ENCODE results near the gene TMBIM1. TPM values are rescaled to one million over a fixed set of nuclear protein-coding genes. Genes with fewer than 3 reads are reported as not detected.
"Not testable (repeated sequence)": the region's sequence is repeated elsewhere in the genome, so short reads cannot be mapped to it uniquely, and the experiment has no call there.

The TMBIM1 gene
- total RNA-seq, 1 donor from 2014 or later: 516 TPM

DNA sequence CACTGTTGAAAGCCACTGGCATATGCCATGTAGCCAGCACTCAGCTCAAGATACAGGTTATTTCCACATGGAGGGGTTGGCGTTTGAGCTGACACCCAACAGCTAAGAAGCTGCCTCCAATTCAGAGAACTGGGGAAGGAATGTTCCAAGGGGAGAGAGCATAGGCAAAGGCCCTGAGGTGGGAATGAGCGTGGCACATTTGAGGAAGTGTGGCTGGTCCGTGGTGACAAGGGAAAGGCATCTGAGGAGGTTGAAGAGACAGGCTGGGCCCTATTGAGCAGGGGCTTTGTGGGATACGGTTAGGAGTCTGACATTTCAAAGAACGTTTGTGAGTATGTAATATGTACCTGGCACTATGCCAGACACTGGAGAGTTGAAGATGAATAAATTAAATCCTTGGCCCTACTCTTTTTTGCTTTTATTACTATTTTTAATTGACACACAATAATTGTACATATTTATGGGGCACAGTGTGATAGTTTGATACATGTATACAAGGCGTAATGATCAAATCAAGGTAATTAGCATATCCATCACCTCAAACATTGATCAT lies 27.6 kb upstream of the TMBIM1 start:
- DNase-seq (ENCODE audit: low spot score): no peak

DNA sequence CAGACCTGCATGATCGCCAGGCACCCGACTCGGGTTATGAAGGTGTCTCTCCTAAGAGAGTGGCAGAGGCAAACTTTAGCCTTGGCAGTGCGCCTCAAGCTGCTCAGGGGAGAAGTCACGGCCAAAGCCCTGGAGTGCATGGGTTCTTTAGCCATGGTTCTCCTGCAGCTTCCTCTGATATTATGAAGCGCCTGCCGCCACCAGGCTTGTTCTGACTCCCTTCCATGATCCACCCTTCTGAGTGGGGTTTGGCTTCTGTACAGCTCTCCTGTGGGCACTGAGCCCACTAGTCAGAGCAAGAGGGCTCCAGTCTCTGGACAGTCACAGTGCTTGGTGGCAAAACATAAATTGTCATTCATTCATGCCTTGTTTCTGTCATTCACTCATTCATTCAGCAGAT lies 25.9 kb upstream of the TMBIM1 start:
- no peak for DNase-seq (ENCODE audit: low spot score)

DNA sequence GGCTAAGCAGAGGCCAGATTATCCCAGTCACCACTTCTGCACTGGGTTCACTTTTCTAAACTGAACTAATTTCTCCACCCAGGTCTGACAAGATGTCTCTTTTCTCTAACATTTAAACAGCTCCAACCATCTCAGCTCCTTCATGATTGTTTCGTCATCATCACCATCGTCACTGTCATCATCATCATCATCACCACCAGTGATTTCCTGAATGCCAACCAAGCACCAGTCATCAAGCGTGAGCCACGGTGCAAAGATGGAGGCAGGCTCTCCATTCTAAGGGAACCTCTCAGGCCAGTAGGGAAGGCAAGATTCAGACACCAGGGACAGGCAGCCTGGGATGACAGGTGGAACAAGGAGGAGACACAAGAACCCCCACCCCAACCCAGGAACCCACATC lies 25.5 kb upstream of the TMBIM1 start:
- DNase-seq (ENCODE audit: low spot score): no peak

DNA sequence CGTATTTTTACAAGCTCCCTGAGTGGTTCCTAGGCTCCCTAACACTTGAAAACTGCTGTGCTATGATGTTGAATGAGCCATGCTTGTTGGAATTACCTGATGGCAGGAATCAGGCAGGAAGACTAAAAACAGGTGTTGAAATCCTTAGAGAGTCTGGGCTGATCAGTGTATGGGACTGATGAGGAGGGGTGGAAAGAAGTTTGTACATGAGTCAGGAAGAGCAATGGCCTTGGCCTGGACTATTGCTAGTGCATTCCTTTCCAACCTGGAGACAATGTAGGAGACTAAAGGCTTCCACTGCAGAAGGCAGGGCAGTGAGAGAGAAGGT lies 25.0 kb upstream of the TMBIM1 start:
- DNase-seq (ENCODE audit: low spot score): no peak

DNA sequence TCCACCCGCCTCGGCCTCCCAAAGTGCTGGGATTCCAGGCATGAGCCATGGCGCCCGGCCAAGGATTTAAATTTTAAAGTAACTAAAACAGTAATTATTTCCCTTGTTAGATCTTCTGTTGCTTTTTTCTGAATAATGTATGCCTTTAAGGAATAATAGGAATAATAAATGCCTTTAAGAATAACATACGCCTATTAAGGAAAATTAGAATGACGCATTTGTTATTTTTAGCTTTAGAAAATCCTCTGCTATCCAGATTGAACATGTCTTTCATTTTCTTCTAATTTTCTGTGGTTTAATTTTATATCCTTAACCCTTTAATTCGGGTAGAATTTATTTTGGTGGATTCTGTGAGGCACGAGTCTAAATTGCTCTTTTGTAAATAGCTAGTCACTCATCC lies 23.1 kb upstream of the TMBIM1 start:
- DNase-seq (ENCODE audit: low spot score): no peak

DNA sequence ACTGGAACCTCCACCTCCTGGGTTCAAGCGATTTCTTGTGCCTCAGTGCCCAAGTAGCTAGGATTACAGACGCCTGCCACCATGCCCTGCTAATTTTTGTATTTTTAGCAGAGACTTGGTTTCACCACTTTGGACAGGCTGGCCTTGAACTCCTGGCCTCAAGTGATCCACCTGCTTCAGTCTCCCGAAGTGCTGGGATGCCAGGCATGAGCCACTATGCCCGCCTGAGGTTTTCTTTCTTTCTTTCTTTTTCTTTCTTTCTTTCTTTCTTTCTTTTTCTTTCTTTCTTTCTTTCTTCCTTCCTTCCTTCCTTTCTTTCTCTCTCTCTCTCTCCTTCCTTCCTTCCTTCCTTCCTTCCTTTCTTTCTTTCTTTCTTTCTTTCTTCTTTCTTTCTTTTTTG lies 22.5 kb upstream of the TMBIM1 start:
- DNase-seq (ENCODE audit: low spot score): not testable (repeated sequence)

DNA sequence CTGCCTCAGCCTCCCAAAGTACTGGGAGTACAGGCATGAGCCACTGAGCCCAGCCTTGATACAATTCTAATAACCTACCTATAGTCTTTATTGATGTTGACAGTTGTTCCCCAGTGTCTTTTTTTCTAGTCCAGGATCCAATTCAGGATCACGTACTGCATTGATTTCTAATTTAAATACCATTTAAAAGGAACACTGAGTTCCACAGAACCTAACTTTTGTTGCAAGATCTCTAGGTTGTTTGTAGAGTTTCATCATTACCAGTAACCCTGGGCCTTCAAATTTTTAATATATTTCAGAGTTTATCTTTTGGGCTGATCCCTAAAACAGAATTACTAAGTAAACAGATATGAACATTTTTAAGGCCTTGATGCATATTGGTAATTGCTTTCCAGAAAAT lies 21.1 kb upstream of the TMBIM1 start:
- DNase-seq (ENCODE audit: low spot score): no peak

DNA sequence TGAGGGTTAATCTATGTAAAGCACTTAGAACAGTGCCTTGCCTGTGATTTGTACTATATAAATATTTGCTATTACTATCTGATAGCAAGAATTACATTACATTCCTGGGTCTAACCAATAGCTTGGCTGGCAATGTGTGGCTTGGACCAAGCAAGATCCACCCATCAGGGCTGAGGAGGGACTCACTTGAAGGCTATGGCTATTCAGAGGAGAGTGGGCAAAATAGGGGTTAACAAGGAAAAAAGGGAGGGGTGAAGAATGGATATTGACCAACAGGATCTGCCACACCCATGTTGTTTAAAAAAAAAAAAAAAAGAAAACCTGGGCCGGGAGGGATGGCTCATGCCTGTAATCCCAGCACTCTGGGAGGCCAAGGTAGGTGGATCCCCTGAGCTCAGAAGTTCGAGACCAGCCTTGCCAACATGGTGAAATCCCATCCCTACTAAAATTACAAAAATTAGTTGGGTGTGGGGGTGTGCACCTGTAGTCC lies 20.0 kb upstream of the TMBIM1 start:
- no peak for DNase-seq (ENCODE audit: low spot score)

DNA sequence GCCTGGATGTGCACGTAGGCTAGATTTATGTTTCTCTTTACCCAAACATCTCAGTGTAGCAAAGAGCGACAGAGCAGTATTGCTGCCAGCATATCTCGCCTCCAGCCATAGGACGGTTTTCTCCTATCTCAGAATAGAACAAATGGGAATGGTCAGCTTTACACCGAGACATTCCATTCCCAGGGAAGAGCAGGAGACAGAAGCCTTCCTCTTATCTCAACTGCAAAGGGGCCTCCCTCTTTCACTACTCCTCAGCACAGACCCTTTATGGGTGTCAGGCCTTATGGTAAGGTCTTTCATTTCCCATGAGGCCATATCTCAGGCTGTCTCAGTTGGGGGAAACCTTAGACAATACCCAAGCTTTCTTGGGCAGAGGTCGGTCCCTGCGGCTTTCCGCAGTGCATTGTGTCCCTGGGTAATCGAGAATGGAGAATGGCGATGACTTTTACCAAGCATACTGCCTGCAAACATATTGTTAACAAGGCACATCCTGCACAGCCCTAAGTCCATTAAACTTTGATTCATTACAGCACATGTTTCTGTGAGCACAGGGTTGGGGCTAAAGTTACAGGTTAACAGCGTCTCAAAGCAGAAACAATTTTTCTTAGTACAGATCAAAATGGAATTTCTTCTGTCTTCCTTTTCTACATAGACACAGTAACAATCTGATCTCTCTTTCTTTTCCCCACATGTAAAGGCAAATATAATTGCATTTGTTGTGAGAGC lies 19.4 kb upstream of the TMBIM1 start:
- not testable (repeated sequence) for DNase-seq (ENCODE audit: low spot score)

DNA sequence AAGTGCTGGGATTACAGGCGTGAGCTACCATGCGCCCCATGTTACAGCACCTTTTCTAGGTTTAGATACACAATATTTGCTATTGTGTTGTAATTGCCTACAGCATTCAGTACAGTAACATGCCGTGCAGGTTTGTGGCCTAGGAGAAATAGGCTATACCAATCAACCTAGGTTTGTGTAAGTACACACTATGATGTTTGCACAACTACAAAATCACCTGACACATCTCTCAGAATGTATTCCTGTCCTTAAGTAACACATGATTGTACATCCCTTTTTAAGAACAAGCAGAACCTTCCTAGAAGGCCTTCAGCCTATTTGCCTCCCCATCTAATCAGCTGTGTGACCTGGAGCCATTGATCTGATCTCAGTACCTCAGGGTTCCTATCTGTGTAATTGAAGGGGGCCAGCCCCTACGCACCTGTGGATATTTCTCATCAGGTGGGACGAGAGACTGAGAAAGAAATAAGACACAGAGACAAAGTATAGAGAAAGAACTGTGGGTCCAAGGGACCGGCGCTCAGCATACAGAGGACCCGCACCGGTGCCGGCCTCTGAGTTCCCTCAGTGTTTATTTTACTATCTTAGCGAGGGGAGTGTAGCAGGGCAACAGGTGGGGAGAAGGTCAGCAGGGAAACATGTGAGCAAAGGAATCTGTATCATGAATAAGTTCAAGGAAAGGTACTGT lies 18.7 kb upstream of the TMBIM1 start:
- DNase-seq (ENCODE audit: low spot score): no peak

DNA sequence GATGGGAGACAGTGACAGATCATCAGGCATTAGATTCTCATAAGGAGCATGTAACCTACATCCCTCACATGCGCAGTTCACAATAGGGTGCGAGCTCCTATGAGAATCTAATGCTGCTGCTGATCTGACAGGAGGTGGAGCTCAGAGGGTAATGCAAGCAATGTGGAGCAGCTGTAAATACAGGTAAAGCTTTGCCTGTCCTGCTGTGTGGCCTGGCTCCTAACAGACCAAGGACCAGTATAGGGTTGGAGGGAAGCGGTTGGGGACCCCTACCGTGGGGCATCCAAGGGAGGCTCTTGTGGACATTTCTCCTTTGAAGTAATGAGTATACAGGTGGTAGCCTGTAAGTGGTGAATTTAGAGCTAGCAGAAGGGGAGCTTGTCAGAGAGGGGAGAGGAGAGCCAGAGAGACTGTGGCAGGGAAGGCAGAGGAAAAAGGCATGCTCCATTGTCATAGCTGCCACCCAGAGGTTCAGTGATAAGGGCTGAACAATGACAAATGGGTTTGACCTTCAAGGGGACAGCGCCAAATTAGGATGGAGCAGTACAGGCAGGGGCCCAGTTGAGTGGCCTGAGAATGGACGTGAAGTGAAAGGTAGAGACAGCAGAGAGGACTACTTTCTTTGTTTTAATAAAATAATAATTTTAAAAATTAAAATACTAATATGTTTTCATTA lies 15.2 kb upstream of the TMBIM1 start:
- DNase-seq (ENCODE audit: low spot score): no peak

DNA sequence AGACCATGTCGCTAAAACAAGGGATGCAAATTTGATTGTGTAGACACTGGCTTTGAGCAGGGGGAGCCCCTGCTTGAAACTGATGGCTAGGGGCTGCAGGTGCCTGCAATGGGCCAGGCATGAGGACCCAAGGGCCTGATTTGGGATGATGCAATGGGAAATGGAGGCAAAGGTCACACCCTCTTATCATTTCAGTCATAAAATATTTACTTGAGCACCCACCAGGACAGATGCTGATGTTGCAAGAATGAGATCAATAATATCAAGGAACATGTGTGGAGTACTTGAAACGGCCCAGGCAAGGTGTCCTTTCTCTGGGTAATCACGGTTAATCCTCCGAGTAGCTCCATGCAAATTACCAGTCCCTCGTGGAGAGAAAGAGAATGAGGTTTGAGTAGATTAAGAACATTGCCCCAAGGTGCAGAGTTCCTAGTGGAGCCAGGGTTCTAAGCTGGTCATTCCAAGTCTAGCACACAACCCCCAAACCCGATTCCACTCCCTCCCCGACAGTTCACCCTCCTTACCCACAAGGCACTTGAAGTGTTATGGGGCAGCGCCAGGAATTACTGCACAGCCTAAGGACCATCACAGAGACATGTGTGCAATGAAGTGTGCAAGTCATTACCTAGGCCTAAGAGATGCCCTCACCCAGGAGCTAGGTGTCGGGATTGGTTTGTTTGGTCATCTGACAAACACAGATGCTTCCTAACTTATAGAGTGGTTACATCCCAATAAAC lies 14.0 kb upstream of the TMBIM1 start:
- DNase-seq (ENCODE audit: low spot score): no peak

DNA sequence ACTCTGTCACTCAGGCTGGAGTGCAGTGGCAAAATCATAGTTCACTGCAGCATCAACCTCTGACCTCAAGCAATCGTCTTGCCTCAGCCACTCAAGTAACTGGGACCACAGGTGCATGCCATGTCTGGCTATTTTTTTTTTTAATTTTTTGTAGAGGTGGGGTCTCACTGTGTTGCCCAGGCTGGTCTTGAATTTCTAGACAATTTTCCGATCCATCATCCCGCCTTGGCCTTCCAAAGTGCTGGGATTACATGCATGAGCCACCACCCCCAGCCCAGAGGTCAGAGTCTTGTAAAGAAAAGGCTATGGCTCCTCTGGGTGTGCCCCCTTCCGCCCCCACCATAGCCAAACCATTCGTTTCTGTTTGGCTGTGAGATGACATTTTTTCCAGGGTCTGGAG lies 13.1 kb upstream of the TMBIM1 start:
- no peak for DNase-seq (ENCODE audit: low spot score)

DNA sequence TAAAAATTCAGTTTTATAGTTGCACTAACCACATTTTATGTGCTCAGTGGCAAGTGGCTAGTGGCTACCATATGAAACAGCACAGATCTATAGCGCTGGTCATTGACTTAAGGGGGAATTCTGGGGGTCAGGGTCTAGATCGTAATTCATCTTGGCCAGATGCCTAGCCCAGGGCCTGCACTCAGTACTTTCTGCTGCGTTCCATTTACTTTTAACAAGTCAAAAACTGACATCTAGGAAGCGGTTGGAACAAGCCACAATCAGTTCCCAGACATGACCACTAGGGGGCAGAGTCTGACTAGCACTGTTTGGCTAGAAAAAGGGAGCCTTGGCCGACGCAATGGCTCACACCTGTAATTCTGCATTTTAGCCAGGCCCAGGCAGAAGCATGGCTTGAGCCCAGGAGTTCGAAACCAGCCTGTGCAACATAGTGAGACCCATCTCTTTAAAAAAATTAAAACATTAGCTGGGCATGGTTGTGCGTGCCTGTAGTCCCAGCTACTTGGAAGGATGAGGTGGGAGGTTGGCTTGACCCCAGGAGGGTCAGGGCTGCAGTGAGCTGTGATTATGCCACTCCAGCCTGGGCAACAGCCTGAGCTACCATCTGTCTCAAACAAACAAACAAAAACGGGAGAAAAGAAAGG lies 9.0 kb upstream of the TMBIM1 start:
- no peak for DNase-seq (ENCODE audit: low spot score)

DNA sequence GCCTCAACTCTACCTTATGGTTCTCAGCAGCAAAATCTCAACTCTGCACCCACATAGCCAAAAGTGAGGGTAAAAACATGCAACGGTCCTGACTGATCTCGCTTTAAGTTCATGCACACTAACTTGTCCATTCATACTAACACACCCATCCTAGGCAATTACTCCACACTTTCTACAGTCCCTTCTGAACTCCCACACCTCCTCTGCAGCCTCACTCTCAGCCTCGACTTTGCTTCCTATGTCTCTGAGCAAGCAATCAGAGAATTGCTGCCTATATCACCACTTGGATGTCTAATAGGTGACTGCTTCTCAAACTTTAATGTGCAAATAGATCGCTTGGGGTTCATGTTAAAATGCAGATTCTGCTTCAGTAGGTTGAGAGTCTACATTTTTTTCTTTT lies 7.8 kb upstream of the TMBIM1 start:
- DNase-seq (ENCODE audit: low spot score): no peak

DNA sequence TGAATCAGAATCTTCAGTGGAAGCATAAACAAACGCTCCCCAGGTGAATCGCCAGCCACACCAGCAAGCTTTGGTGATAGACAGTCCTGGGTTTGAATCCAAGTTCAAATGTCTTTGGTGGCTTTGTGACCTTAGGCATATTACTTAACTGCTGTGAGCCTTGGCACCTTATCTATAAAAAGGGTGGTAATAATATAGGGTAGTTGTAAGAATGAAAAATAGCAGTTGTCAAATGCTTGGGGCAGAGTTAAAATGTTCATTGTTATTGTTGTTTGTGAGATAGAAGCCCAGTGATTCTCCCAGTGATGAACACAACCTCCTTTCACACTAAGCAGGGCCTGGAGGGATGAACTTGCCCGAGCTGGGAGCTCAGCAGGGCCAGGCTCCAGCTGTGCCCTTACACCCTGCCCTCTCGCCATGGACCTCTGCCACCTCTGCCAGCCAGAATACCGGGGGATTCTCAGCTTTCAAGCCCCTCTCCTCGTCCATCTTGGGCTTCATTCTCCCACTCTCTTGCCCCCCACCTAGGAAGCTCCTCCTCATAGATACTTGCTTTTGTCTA lies 6.1 kb upstream of the TMBIM1 start:
- no peak for DNase-seq (ENCODE audit: low spot score)

DNA sequence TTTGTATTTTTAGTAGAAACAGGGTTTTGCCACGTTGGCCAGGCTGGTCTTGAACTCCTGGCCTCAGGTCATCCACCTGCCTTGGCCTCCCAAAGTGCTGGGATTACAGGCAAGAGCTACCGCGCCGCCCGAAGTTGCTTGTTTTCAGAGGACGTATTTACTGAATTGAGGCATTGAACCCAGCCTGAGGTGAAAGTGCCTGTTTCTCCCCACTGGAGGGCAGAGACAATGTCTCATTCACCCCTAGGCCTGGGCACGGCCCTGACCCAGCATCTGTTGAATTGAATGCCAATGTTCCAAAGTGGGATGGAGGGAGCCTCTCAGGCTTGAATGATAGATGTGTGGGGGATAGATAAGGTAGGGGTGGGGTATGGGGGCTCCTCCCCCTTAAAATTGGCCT lies 4.5 kb upstream of the TMBIM1 start:
- no peak for DNase-seq (ENCODE audit: low spot score)

DNA sequence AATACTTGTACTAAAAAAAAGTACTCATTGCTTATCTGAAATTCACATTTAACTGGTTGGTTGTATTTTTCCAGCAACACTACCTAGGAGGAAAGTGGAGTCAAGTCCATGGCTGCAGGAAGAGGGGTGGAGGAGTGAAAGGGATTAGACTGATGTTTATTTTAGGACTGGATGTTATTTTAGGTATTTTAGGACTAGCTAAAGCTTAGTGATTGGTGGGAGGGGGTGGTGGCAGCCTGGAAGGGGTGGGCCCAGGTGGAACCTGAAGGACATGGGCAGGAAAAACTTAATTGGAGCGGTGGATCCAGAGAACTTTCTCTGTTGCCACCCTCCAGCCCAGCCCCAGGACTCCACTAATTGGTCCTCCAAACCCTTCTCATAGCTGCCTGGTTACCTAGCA lies 3.9 kb upstream of the TMBIM1 start:
- DNase-seq (ENCODE audit: low spot score): no peak

DNA sequence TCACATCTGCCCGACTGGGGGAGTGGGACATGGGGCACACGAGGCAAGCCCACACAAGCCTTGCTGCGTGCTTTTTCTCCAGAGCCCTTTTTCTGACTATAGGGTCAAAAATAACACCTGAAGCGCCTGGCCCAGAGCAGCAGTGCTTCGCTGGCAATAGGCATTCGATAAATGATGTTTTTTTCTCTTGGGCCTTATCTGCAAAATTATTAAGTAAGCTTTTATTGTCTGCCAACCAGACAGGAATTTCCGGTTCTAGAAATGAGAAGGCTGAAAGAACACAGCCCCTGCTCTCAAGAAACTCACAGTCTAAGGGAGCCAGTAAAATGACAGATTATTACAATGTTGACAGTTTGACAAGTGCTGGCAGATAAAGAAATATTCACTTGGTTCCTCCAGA lies 2.7 kb upstream of the TMBIM1 start:
- no peak for DNase-seq (ENCODE audit: low spot score)

DNA sequence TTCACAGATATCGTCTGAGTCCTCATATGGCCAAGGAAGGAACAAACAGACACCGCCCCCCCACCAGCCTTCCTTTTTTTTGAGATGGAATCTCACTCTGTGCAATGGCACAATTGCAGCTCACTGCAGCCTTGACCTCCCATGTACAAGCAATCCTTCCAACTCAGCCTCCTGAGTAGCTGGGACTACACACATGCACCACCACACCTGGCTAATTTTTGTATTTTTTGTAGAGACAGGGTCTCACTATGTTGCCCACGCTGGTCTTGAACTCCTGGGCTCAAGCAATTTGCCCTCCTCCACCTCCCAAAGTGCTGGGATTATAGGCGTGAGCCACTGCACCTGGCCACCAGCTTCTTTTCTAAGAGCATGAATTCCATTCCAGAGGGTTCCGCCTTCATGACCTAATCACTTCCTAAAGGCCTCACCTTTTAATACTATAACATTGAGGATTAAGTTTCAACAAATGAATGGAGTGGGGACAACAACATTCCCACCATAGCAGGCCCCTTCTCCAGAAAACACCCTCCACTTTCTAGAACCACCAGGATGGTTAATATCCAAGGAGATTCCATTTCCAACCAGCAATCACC lies 2.2 kb upstream of the TMBIM1 start:
- no peak for DNase-seq (ENCODE audit: low spot score)

Data from mesenteric fat pad (tissue), 1 donor.